WTC11 (cell line): ENCODE measurements around the gene CHD6. TPM values are rescaled to one million over a fixed set of nuclear protein-coding genes. Genes with fewer than 3 reads are reported as not detected.

Experiments
- ATAC-seq: fragments of 200-7000 bp; cut with Tn5 transposase; 2 replicates; pipeline ENCODE4 v1.10.0; 2021; ENCODE audit warnings: mild to moderate bottlenecking, moderate library complexity
- CTCF ChIA-PET: fragments of 300-600 bp; sonication (Branson Sonifier 250); formaldehyde crosslinking; loops from one replicate; lab custom pipeline; 2021; ENCODE audit warnings: antibody characterized with exemption; lab: Charles Lee
- POLR2A ChIA-PET: fragments of 350-600 bp; sonication (Branson Sonifier 250); formaldehyde crosslinking; loops from one replicate; lab custom pipeline; 2021; ENCODE audit warnings: antibody characterized with exemption; lab: Charles Lee
- DNase-seq: peaks from one replicate; pipeline ENCODE4 v3.0.0; 2021; ENCODE audit warnings: low spot score
- H3K27ac Mint-ChIP-seq: 2 replicates; pipeline ENCODE4 v1.8.0; 2021; ENCODE audit warnings: mixed read lengths
- H3K27me3 Mint-ChIP-seq: 2 replicates; pipeline ENCODE4 v1.8.0; 2021; ENCODE audit warnings: low read depth, mild to moderate bottlenecking, moderate library complexity, mixed read lengths
- H3K36me3 Mint-ChIP-seq: 2 replicates; pipeline ENCODE4 v1.8.0; 2021; ENCODE audit warnings: mixed read lengths
- H3K4me1 Mint-ChIP-seq: 2 replicates; pipeline ENCODE4 v1.8.0; 2022; ENCODE audit warnings: mixed read lengths
- H3K4me3 Mint-ChIP-seq: 2 replicates; pipeline ENCODE4 v1.8.0; 2021; ENCODE audit warnings: mild to moderate bottlenecking, moderate library complexity, mixed read lengths
- H3K9me3 Mint-ChIP-seq: 2 replicates; pipeline ENCODE4 v1.8.0; 2021; ENCODE audit warnings: mixed read lengths
- AR ChIP-seq: fragments of 250-450 bp; sonication (Bioruptor Pico); IDR thresholded peaks from 2 replicates; pipeline ENCODE4 v1.9.0; 2021; ENCODE audit warnings: mild to moderate bottlenecking
- CREB1 ChIP-seq: sonication (generic); formaldehyde crosslinking; IDR thresholded peaks from 2 replicates; pipeline ENCODE4 v1.8.0; 2023; ENCODE audit warnings: mild to moderate bottlenecking, missing genetic modification reagents
- FOXJ3 ChIP-seq: sonication (generic); formaldehyde crosslinking; IDR thresholded peaks from 2 replicates; pipeline ENCODE4 v1.9.0; 2021; ENCODE audit warnings: missing genetic modification reagents, mild to moderate bottlenecking, borderline replicate concordance
- FOXP4 ChIP-seq: sonication (generic); formaldehyde crosslinking; IDR thresholded peaks from 2 replicates; pipeline ENCODE4 v1.8.0; 2022; ENCODE audit warnings: mild to moderate bottlenecking, missing genetic modification reagents
- GRHL2 ChIP-seq: fragments of 250-450 bp; sonication (Bioruptor Pico); IDR thresholded peaks from 2 replicates; pipeline ENCODE4 v1.8.0; 2022; ENCODE audit warnings: mild to moderate bottlenecking, moderate library complexity; ENCODE audit not compliant: insufficient replicate concordance, severe bottlenecking
- KAT7 ChIP-seq: sonication (generic); formaldehyde crosslinking; IDR thresholded peaks from 2 replicates; pipeline ENCODE4 v1.8.1; 2023; ENCODE audit warnings: missing genetic modification reagents, mild to moderate bottlenecking, borderline replicate concordance
- NR1H2 ChIP-seq: sonication (generic); formaldehyde crosslinking; IDR thresholded peaks from 2 replicates; pipeline ENCODE4 v1.9.0; 2021; ENCODE audit warnings: mild to moderate bottlenecking, moderate library complexity, missing genetic modification reagents
- NR3C1 ChIP-seq: sonication (generic); formaldehyde crosslinking; conservative IDR thresholded peaks from 2 replicates; pipeline ENCODE4 v1.8.1; 2023; ENCODE audit warnings: low read depth, mild to moderate bottlenecking, missing genetic modification reagents
- SMAD4 ChIP-seq: sonication (generic); formaldehyde crosslinking; IDR thresholded peaks from 2 replicates; pipeline ENCODE4 v1.8.0; 2022; ENCODE audit warnings: mild to moderate bottlenecking, missing genetic modification reagents
- TCF7 ChIP-seq: sonication (generic); formaldehyde crosslinking; IDR thresholded peaks from 2 replicates; pipeline ENCODE4 v1.8.0; 2022; ENCODE audit warnings: mild to moderate bottlenecking, low read depth, missing genetic modification reagents, moderate library complexity
- ZBTB21 ChIP-seq: sonication (generic); formaldehyde crosslinking; IDR thresholded peaks from 2 replicates; pipeline ENCODE4 v1.8.1; 2023; ENCODE audit warnings: mild to moderate bottlenecking, missing genetic modification reagents, borderline replicate concordance
- ZNF396 ChIP-seq: fragments of 250-450 bp; sonication (Bioruptor Pico); IDR thresholded peaks from 2 replicates; pipeline ENCODE4 v1.8.0; 2021; ENCODE audit warnings: mild to moderate bottlenecking, moderate library complexity, borderline replicate concordance
- ZNF671 ChIP-seq: fragments of 250-450 bp; sonication (Bioruptor Pico); IDR thresholded peaks from 2 replicates; pipeline ENCODE4 v1.8.0; 2021; ENCODE audit warnings: mild to moderate bottlenecking
- total RNA-seq: library from RNA; stranded (reverse); gene quantifications from 3 replicates; pipeline ENCODE4 v1.2.3, GENCODE V29; 2021
- TF ChIP-seq, protein P1 (sequence below): fragments of 200-600 bp; IDR thresholded peaks from 2 replicates; pipeline ENCODE4 v1.8.0; 2022; ENCODE audit warnings: antibody characterized with exemption
- TF ChIP-seq, protein P2 (sequence below): fragments of 250-450 bp; sonication (Bioruptor Pico); IDR thresholded peaks from 2 replicates; pipeline ENCODE4 v1.9.0; 2021; ENCODE audit warnings: mild to moderate bottlenecking
- TF ChIP-seq, protein P3 (sequence below): sonication (generic); formaldehyde crosslinking; IDR thresholded peaks from 2 replicates; pipeline ENCODE4 v1.8.0; 2022; ENCODE audit warnings: mild to moderate bottlenecking, missing genetic modification reagents
- TF ChIP-seq, protein P4 (sequence below): sonication (generic); formaldehyde crosslinking; IDR thresholded peaks from 2 replicates; pipeline ENCODE4 v1.8.1; 2023; ENCODE audit warnings: mild to moderate bottlenecking, missing genetic modification reagents, borderline replicate concordance
- TF ChIP-seq, protein P5 (sequence below): sonication (generic); formaldehyde crosslinking; IDR thresholded peaks from 2 replicates; pipeline ENCODE4 v1.8.1; 2022; ENCODE audit warnings: low read depth, missing genetic modification reagents, borderline replicate concordance
- TF ChIP-seq, protein P6 (sequence below): sonication (generic); formaldehyde crosslinking; IDR thresholded peaks from 2 replicates; pipeline ENCODE4 v1.8.1; 2023; ENCODE audit warnings: mild to moderate bottlenecking, missing genetic modification reagents, moderate library complexity

Gene CHD6
- total RNA-seq, 1 experiment from 2014 or later = 52.1 TPM

DNA sequence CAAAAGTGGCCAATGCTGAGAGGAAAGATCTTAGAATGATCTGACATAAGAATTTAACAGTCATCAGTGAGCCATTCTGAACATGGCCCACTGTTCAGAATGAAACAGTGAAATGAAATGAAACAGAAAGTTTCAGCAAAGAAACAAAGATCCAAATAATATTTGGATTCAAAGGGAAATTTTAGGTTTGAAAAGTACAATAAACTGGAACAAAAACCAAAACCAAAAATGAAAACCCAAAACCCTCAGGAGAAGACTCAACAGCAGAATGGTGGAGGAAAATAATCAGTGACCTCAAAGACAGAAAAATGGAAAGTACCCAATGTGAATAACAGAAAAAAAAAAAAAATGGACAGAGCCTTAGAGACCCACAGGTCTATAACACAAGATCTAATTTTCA is 185.4 kb downstream of the CHD6 start:
- no peak overlapping the region for H3K27ac Mint-ChIP-seq
- ChIA-PET POLR2A (no interaction called here), CTCF (no interaction called here)
- ATAC-seq (no peak), DNase-seq (no peak)
- no peaks in the 10 kb centered on the region for H3K4me1 Mint-ChIP-seq
- no peak overlapping the region for H3K4me3 Mint-ChIP-seq
- H3K36me3 Mint-ChIP-seq = peaks cover 36% of the 10 kb centered on the region
- TF ChIP-seq NR3C1 (CRISPR knock-in tag) (no peak), TCF7 (CRISPR knock-in tag) (no peak), ZBTB21 (CRISPR knock-in tag) (no peak), FOXJ3 (CRISPR knock-in tag) (no peak), NR1H2 (no peak), SMAD4 (CRISPR knock-in tag) (no peak), AR (CRISPR knock-in tag) (no peak), CREB1 (CRISPR knock-in tag) (no peak), ZNF396 (no peak)
- TF ChIP-seq, protein P1, sequence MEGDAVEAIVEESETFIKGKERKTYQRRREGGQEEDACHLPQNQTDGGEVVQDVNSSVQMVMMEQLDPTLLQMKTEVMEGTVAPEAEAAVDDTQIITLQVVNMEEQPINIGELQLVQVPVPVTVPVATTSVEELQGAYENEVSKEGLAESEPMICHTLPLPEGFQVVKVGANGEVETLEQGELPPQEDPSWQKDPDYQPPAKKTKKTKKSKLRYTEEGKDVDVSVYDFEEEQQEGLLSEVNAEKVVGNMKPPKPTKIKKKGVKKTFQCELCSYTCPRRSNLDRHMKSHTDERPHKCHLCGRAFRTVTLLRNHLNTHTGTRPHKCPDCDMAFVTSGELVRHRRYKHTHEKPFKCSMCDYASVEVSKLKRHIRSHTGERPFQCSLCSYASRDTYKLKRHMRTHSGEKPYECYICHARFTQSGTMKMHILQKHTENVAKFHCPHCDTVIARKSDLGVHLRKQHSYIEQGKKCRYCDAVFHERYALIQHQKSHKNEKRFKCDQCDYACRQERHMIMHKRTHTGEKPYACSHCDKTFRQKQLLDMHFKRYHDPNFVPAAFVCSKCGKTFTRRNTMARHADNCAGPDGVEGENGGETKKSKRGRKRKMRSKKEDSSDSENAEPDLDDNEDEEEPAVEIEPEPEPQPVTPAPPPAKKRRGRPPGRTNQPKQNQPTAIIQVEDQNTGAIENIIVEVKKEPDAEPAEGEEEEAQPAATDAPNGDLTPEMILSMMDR = no peak
- TF ChIP-seq, protein P2, sequence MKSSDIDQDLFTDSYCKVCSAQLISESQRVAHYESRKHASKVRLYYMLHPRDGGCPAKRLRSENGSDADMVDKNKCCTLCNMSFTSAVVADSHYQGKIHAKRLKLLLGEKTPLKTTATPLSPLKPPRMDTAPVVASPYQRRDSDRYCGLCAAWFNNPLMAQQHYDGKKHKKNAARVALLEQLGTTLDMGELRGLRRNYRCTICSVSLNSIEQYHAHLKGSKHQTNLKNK (CRISPR knock-in tag) = no peak
- TF ChIP-seq, protein P3, sequence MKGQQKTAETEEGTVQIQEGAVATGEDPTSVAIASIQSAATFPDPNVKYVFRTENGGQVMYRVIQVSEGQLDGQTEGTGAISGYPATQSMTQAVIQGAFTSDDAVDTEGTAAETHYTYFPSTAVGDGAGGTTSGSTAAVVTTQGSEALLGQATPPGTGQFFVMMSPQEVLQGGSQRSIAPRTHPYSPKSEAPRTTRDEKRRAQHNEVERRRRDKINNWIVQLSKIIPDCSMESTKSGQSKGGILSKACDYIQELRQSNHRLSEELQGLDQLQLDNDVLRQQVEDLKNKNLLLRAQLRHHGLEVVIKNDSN (CRISPR knock-in tag) = no peak
- TF ChIP-seq, protein P4, sequence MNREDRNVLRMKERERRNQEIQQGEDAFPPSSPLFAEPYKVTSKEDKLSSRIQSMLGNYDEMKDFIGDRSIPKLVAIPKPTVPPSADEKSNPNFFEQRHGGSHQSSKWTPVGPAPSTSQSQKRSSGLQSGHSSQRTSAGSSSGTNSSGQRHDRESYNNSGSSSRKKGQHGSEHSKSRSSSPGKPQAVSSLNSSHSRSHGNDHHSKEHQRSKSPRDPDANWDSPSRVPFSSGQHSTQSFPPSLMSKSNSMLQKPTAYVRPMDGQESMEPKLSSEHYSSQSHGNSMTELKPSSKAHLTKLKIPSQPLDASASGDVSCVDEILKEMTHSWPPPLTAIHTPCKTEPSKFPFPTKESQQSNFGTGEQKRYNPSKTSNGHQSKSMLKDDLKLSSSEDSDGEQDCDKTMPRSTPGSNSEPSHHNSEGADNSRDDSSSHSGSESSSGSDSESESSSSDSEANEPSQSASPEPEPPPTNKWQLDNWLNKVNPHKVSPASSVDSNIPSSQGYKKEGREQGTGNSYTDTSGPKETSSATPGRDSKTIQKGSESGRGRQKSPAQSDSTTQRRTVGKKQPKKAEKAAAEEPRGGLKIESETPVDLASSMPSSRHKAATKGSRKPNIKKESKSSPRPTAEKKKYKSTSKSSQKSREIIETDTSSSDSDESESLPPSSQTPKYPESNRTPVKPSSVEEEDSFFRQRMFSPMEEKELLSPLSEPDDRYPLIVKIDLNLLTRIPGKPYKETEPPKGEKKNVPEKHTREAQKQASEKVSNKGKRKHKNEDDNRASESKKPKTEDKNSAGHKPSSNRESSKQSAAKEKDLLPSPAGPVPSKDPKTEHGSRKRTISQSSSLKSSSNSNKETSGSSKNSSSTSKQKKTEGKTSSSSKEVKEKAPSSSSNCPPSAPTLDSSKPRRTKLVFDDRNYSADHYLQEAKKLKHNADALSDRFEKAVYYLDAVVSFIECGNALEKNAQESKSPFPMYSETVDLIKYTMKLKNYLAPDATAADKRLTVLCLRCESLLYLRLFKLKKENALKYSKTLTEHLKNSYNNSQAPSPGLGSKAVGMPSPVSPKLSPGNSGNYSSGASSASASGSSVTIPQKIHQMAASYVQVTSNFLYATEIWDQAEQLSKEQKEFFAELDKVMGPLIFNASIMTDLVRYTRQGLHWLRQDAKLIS (CRISPR knock-in tag) = no peak
- TF ChIP-seq, all 79 proteins: peak for 0
- Mint-ChIP-seq H3K9me3 (no peaks in the 10 kb centered on the region), H3K27me3 (no peaks in the 10 kb centered on the region)

GRCh38 chr20:41428285-41428684 is 189.9 kb downstream of the CHD6 start:
- no peaks in the 10 kb centered on the region for H3K27me3 Mint-ChIP-seq
- H3K4me1 Mint-ChIP-seq = no peaks in the 10 kb centered on the region
- ATAC-seq = no peak
- POLR2A ChIA-PET = no interaction called here
- H3K36me3 Mint-ChIP-seq = peaks cover 27% of the 10 kb centered on the region
- H3K9me3 Mint-ChIP-seq = no peaks in the 10 kb centered on the region
- CTCF ChIA-PET = no interaction called here
- no peak overlapping the region for H3K4me3 Mint-ChIP-seq
- DNase-seq = no peak
- H3K27ac Mint-ChIP-seq = no peak overlapping the region
- no peak for TF ChIP-seq CREB1 (CRISPR knock-in tag)
- TF ChIP-seq ZNF671 = no peak
- TF ChIP-seq TCF7 (CRISPR knock-in tag) = no peak
- no peak for TF ChIP-seq FOXP4 (CRISPR knock-in tag)
- TF ChIP-seq, protein P5, sequence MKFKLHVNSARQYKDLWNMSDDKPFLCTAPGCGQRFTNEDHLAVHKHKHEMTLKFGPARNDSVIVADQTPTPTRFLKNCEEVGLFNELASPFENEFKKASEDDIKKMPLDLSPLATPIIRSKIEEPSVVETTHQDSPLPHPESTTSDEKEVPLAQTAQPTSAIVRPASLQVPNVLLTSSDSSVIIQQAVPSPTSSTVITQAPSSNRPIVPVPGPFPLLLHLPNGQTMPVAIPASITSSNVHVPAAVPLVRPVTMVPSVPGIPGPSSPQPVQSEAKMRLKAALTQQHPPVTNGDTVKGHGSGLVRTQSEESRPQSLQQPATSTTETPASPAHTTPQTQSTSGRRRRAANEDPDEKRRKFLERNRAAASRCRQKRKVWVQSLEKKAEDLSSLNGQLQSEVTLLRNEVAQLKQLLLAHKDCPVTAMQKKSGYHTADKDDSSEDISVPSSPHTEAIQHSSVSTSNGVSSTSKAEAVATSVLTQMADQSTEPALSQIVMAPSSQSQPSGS (CRISPR knock-in tag) = no peak
- TF ChIP-seq SMAD4 (CRISPR knock-in tag) = no peak
- TF ChIP-seq ZNF396 = no peak
- TF ChIP-seq ZBTB21 (CRISPR knock-in tag) = no peak
- TF ChIP-seq, protein P6, sequence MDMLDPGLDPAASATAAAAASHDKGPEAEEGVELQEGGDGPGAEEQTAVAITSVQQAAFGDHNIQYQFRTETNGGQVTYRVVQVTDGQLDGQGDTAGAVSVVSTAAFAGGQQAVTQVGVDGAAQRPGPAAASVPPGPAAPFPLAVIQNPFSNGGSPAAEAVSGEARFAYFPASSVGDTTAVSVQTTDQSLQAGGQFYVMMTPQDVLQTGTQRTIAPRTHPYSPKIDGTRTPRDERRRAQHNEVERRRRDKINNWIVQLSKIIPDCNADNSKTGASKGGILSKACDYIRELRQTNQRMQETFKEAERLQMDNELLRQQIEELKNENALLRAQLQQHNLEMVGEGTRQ (CRISPR knock-in tag) = no peak
- TF ChIP-seq GRHL2 = no peak
- no peak for TF ChIP-seq KAT7
